Suprapubic skin (tissue), 4 donors: Measurements from ENCODE around the gene PHACTR2. TPM values are rescaled to one million over a fixed set of nuclear protein-coding genes. Genes with fewer than 3 reads are reported as not detected.

ENCODE experiments used
- DNase-seq, 2 donors: peaks; one replicate each; pipeline ENCODE4 v3.0.0-alpha.2; 2019; ENCODE audit warnings: low spot score in 2 of 2
- H3K27ac ChIP-seq: fragments of 200-600 bp; sonication (generic); one replicate; pipeline ENCODE4 v1.5.1; 2019
- H3K27me3 ChIP-seq: fragments of 200-600 bp; sonication (generic); one replicate; pipeline ENCODE4 v1.5.1; 2019
- H3K36me3 ChIP-seq: fragments of 200-600 bp; sonication (generic); one replicate; pipeline ENCODE4 v1.5.1; 2019
- H3K4me1 ChIP-seq: fragments of 200-600 bp; sonication (generic); one replicate; pipeline ENCODE4 v1.5.1; 2019
- H3K4me3 ChIP-seq: fragments of 200-600 bp; sonication (generic); one replicate; pipeline ENCODE4 v1.5.1; 2019; ENCODE audit warnings: mild to moderate bottlenecking
- H3K9me3 ChIP-seq: fragments of 200-600 bp; sonication (generic); one replicate; pipeline ENCODE4 v1.5.1; 2019
- EP300 ChIP-seq: sonication (generic); formaldehyde crosslinking; IDR thresholded peaks from one replicate; pipeline ENCODE4 v1.6.1; 2017; ENCODE audit warnings: antibody characterized with exemption
- POLR2A ChIP-seq, 2 donors: fragments of 450-650 bp; IDR thresholded peaks; one replicate each; pipeline ENCODE4 v1.6.1; 2017; ENCODE audit warnings: antibody characterized with exemption in 2 of 2, mild to moderate bottlenecking in 2 of 2, moderate library complexity in 2 of 2
- POLR2AphosphoS5 ChIP-seq, 3 donors: sonication (generic); formaldehyde crosslinking; IDR thresholded peaks; one replicate each; pipeline ENCODE4 v1.6.1; 2017; ENCODE audit warnings: antibody characterized with exemption in 3 of 3
- WGBS: methylation state at CpG from one replicate; pipeline ENCODE4 v1.1.5; 2018; 5-methylcytosine and 5-hydroxymethylcytosine counted together
- total RNA-seq, 4 donors: library from RNA; depleted of rRNA; stranded (reverse); fragments of >200 nt; gene quantifications; one replicate each; pipeline ENCODE4 v1.1.0, GENCODE V29; 2016
- TF ChIP-seq, protein P1 (sequence below), 2 donors: fragments of 200-600 bp in 1 of 2; fragments of 450-650 bp in 1 of 2; sonication (generic) in 1 of 2; IDR thresholded peaks; one replicate each; pipeline ENCODE4 v1.5.1; 2016 to 2019; ENCODE audit warnings: antibody characterized with exemption in 2 of 2, mild to moderate bottlenecking in 1 of 2, moderate library complexity in 1 of 2

The PHACTR2 gene
- total RNA-seq, 4 donors from 2014 or later = 11.9 to 31.5 (median 20.9) TPM

- Histone ChIP-seq H3K4me3 (no peak overlapping the region), H3K27me3 (no peaks in the 10 kb centered on the region), H3K36me3 (no peaks in the 10 kb centered on the region), H3K9me3 (no peaks in the 10 kb centered on the region), H3K4me1 (peaks cover 28% of the 10 kb centered on the region), H3K27ac (no peak overlapping the region)
- TF ChIP-seq POLR2AphosphoS5 (IDR thresholded peaks at IDR 0.05) (no peak), POLR2A (IDR thresholded peaks at IDR 0.05) (no peak), EP300 (no peak)
- TF ChIP-seq, protein P1, sequence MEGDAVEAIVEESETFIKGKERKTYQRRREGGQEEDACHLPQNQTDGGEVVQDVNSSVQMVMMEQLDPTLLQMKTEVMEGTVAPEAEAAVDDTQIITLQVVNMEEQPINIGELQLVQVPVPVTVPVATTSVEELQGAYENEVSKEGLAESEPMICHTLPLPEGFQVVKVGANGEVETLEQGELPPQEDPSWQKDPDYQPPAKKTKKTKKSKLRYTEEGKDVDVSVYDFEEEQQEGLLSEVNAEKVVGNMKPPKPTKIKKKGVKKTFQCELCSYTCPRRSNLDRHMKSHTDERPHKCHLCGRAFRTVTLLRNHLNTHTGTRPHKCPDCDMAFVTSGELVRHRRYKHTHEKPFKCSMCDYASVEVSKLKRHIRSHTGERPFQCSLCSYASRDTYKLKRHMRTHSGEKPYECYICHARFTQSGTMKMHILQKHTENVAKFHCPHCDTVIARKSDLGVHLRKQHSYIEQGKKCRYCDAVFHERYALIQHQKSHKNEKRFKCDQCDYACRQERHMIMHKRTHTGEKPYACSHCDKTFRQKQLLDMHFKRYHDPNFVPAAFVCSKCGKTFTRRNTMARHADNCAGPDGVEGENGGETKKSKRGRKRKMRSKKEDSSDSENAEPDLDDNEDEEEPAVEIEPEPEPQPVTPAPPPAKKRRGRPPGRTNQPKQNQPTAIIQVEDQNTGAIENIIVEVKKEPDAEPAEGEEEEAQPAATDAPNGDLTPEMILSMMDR (IDR thresholded peaks at IDR 0.05) = no peak
- DNase-seq = no peak
- WGBS = 89% methylated on average over 3 of the region's 3 CpGs
Measured at GRCh38 chr6:143692696-143693095, 14.9 kb downstream of the PHACTR2 start.

GRCh38 chr6:143694013-143694412 is 16.2 kb downstream of the PHACTR2 start:
- Histone ChIP-seq H3K4me1 (peaks cover 34% of the 10 kb centered on the region), H3K27ac (no peak overlapping the region)

GRCh38 chr6:143694560-143694959 is 16.8 kb downstream of the PHACTR2 start:
- Histone ChIP-seq H3K9me3 (no peaks in the 10 kb centered on the region), H3K36me3 (no peaks in the 10 kb centered on the region), H3K4me1 (peaks cover 37% of the 10 kb centered on the region), H3K27ac (no peak overlapping the region), H3K27me3 (no peaks in the 10 kb centered on the region), H3K4me3 (no peak overlapping the region)
- TF ChIP-seq POLR2AphosphoS5 (IDR thresholded peaks at IDR 0.05) = no peak
- TF ChIP-seq POLR2A (IDR thresholded peaks at IDR 0.05) = no peak
- TF ChIP-seq EP300 = no peak
- 64% methylated on average over 7 of the region's 7 CpGs for WGBS
- DNase-seq = no peak

More at GRCh38 chr6:143694013-143694412, 16.2 kb downstream of the PHACTR2 start:
- TF ChIP-seq, protein P1 (IDR thresholded peaks at IDR 0.05) = no peak
- TF ChIP-seq POLR2A (IDR thresholded peaks at IDR 0.05) = no peak
- no peak for TF ChIP-seq POLR2AphosphoS5 (IDR thresholded peaks at IDR 0.05)
- no peak for TF ChIP-seq EP300
- H3K27me3 ChIP-seq = no peaks in the 10 kb centered on the region
- H3K9me3 ChIP-seq = no peaks in the 10 kb centered on the region
- no peak for DNase-seq
- H3K36me3 ChIP-seq = no peaks in the 10 kb centered on the region
- no peak overlapping the region for H3K4me3 ChIP-seq
- 82% methylated on average over 2 of the region's 2 CpGs for WGBS

GRCh38 chr6:143695130-143695968 is 17.6 kb downstream of the PHACTR2 start:
- no peaks in the 10 kb centered on the region for H3K9me3 ChIP-seq
- H3K36me3 ChIP-seq = no peaks in the 10 kb centered on the region
- DNase-seq = no peak
- WGBS = 73% methylated on average over 7 of the region's 7 CpGs
- no peaks in the 10 kb centered on the region for H3K27me3 ChIP-seq
- H3K4me3 ChIP-seq = no peak overlapping the region
- no peak for TF ChIP-seq POLR2AphosphoS5 (IDR thresholded peaks at IDR 0.05)
- no peak for TF ChIP-seq EP300
- H3K27ac ChIP-seq = no peak overlapping the region
- H3K4me1 ChIP-seq = peaks cover 37% of the 10 kb centered on the region

DNA sequence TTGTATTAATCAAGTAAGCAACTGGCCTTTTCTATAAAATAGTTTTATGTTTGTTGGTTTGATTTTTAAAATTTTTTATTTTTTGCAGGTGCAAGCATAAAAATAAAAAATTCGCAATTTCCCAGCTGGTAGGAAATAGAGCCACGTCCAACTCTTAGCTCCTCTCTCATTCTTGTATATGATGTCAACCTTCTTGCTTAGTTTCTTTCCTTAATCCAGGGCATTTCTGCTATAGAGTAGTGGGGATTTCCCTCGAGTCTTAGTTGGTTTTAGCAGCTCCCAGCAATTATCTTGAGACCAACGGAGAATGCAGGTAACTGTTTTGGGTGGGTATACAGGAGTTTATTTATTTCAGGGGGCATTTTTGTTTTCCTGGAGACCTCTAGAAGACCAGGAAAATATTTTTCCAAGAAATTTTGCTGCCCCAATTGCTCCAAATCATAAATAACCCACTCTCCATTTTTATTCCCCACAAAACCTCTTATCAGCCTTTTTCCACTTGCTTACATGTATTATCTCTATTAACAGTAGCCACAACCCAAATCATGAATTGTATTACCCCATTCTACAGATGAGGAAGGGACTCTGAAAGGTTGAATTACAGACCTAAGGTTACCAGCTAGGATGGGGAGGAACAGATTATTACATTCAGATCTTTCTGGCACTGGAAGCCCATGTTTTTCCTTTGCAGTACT is 18.4 kb downstream of the PHACTR2 start:
- DNase-seq = no peak
- no peak overlapping the region for H3K4me3 ChIP-seq
- no peaks in the 10 kb centered on the region for H3K9me3 ChIP-seq
- TF ChIP-seq POLR2AphosphoS5 (IDR thresholded peaks at IDR 0.05) (no peak), POLR2A (IDR thresholded peaks at IDR 0.05) (no peak), EP300 (no peak)
- TF ChIP-seq, protein P1 (IDR thresholded peaks at IDR 0.05) = no peak
- peaks cover 39% of the 10 kb centered on the region for H3K4me1 ChIP-seq
- no peaks in the 10 kb centered on the region for H3K27me3 ChIP-seq
- H3K27ac ChIP-seq = no peak overlapping the region
- 68% methylated on average over 4 of the region's 4 CpGs for WGBS
- H3K36me3 ChIP-seq = no peaks in the 10 kb centered on the region

GRCh38 chr6:143696664-143697000 is 18.9 kb downstream of the PHACTR2 start:
- Histone ChIP-seq H3K9me3 (no peaks in the 10 kb centered on the region), H3K36me3 (no peaks in the 10 kb centered on the region), H3K27ac (no peak overlapping the region), H3K4me1 (peaks cover 40% of the 10 kb centered on the region), H3K27me3 (no peaks in the 10 kb centered on the region), H3K4me3 (no peak overlapping the region)
- TF ChIP-seq, protein P1 (IDR thresholded peaks at IDR 0.05) = no peak
- TF ChIP-seq EP300 (no peak), POLR2AphosphoS5 (IDR thresholded peaks at IDR 0.05) (no peak), POLR2A (IDR thresholded peaks at IDR 0.05) (no peak)
- no peak for DNase-seq
- 66% methylated on average over 2 of the region's 2 CpGs for WGBS
